ENCODE data around the gene TAF9B. TPM values are rescaled to one million over a fixed set of nuclear protein-coding genes. Genes with fewer than 3 reads are reported as not detected.
A peak's percentile ranks its signal among the peaks of the same experiment; 100 is the strongest.

Gene TAF9B
- polyA plus RNA-seq, 3 donors: 2.1 to 8.0 (median 7.1) TPM

DNA sequence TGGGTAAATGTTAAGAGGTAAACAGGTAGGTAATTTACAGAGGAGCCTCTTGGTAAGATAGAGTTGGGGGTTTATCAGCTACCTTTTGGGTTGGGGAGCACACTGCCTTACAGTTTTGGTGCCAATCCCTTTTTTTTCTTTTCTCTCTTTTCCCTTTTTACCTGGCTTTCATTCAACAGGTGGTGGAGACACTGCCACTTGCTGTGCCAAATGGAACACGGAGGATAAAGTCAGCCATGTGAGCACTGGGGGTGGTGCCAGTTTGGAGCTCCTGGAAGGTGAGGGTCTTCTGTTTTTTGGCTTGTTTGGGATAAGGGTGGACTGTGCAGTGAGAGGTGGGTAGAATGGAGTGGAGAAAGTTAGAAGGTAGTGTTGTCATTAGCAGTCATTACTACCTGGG is 14.3 kb downstream of the TAF9B start:
- Histone ChIP-seq H3K27me3 (ENCODE audit: control insufficient read depth in 2 of 2, insufficient read depth in 2 of 2, low read length in 2 of 2) (no peaks in the 10 kb centered on the region), H2AFZ (ENCODE audit: insufficient read depth, low read depth, low read length, poor library complexity, severe bottlenecking) (no peak overlapping the region), H3K4me2 (replicated peaks; ENCODE audit: extremely low read depth, low read length, poor library complexity, severe bottlenecking) (no peak overlapping the region), H3K27ac (ENCODE audit: low read depth in 1 of 2, low read length in 2 of 2) (no peak overlapping the region), H3K9ac (ENCODE audit: insufficient read depth, low read length, poor library complexity, severe bottlenecking) (no peak overlapping the region), H3K4me1 (ENCODE audit: control insufficient read depth in 1 of 2, insufficient read depth in 2 of 2, low read length in 2 of 2) (no peaks in the 10 kb centered on the region), H3K9me3 (replicated peaks in 1 of 2; ENCODE audit: control insufficient read depth in 1 of 2, insufficient read depth in 1 of 2, low read length in 2 of 2) (no peaks in the 10 kb centered on the region), H3K79me2 (ENCODE audit: insufficient read depth, low read length) (peaks cover 37% of the 10 kb centered on the region), H3K4me3 (replicated peaks in 1 of 3; ENCODE audit: low read depth in 2 of 3, low read length in 3 of 3) (no peak overlapping the region), H4K20me1 (ENCODE audit: insufficient read depth, low read length) (peaks cover 85% of the 10 kb centered on the region), H3K36me3 (replicated peaks in 1 of 2; ENCODE audit: control insufficient read depth in 1 of 2, insufficient read depth in 2 of 2, low read length in 2 of 2) (peaks cover 83 to 92% of the 10 kb centered on the region in 2 donors)
- DNase-seq: no peak
- peak overlapping the region in 1 of 7 donors; percentile 60 for H3K27ac Mint-ChIP-seq
- WGBS (ENCODE audit: insufficient coverage): no CpG with 5 or more reads among the region's 1 CpG
- H3K4me3 Mint-ChIP-seq: no peak overlapping the region
- intact Hi-C loops (cut with micrococcal nuclease): no loop called here
- TF ChIP-seq, protein P1, sequence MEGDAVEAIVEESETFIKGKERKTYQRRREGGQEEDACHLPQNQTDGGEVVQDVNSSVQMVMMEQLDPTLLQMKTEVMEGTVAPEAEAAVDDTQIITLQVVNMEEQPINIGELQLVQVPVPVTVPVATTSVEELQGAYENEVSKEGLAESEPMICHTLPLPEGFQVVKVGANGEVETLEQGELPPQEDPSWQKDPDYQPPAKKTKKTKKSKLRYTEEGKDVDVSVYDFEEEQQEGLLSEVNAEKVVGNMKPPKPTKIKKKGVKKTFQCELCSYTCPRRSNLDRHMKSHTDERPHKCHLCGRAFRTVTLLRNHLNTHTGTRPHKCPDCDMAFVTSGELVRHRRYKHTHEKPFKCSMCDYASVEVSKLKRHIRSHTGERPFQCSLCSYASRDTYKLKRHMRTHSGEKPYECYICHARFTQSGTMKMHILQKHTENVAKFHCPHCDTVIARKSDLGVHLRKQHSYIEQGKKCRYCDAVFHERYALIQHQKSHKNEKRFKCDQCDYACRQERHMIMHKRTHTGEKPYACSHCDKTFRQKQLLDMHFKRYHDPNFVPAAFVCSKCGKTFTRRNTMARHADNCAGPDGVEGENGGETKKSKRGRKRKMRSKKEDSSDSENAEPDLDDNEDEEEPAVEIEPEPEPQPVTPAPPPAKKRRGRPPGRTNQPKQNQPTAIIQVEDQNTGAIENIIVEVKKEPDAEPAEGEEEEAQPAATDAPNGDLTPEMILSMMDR (IDR thresholded peaks at IDR 0.05): no peak
- H3K9me3 Mint-ChIP-seq: no peaks in the 10 kb centered on the region
- no peaks in the 10 kb centered on the region for H3K4me1 Mint-ChIP-seq
- H3K36me3 Mint-ChIP-seq: peaks cover 64 to 81% of the 10 kb centered on the region in 2 donors
- H3K27me3 Mint-ChIP-seq (ENCODE audit: low read depth in 3 of 3): peaks cover 0 to 3% (median 0%) of the 10 kb centered on the region in 3 donors

DNA sequence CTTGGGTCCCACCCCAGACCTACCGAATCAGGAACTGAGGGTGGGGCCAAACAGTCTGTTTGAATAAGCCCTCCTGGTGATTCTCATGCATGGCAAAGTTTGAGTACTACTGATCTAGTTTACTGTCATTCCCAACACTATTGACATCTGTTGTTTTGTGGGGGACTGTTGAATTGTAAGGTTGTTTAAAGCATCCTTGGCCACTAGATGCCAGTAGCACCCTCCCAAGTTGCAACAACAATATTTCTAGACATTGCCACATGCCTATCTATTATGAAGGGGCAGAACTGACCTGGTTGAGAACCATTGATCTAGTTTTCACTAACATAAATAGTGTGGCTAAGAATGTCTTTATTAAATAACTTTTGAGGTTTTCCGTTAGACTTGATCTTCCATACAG is 15.1 kb downstream of the TAF9B start:
- Mint-ChIP-seq H3K4me3 (no peak overlapping the region), H3K27ac (no peak overlapping the region)
- peaks cover 46% of the 10 kb centered on the region for H3K79me2 ChIP-seq (ENCODE audit: insufficient read depth, low read length)

More for the DNA sequence above, 15.1 kb downstream of the TAF9B start:
- TF ChIP-seq, protein P1 (IDR thresholded peaks at IDR 0.05): no peak
- no peaks in the 10 kb centered on the region for H3K27me3 ChIP-seq (ENCODE audit: control insufficient read depth in 2 of 2, insufficient read depth in 2 of 2, low read length in 2 of 2)
- H3K36me3 Mint-ChIP-seq: peaks cover 70 to 84% of the 10 kb centered on the region in 2 donors
- peak overlapping the region in 1 of 2 donors; percentile 1 for H3K27ac ChIP-seq (ENCODE audit: low read depth in 1 of 2, low read length in 2 of 2)
- H2AFZ ChIP-seq (ENCODE audit: insufficient read depth, low read depth, low read length, poor library complexity, severe bottlenecking): no peak overlapping the region
- H3K9me3 Mint-ChIP-seq: no peaks in the 10 kb centered on the region
- no peak overlapping the region for H3K4me3 ChIP-seq (replicated peaks in 1 of 3; ENCODE audit: low read depth in 2 of 3, low read length in 3 of 3)
- no CpG with 5 or more reads among the region's 2 CpGs for WGBS (ENCODE audit: insufficient coverage)
- intact Hi-C loops (cut with micrococcal nuclease): no loop called here
- H4K20me1 ChIP-seq (ENCODE audit: insufficient read depth, low read length): peaks cover 94% of the 10 kb centered on the region
- no peak overlapping the region for H3K9ac ChIP-seq (ENCODE audit: insufficient read depth, low read length, poor library complexity, severe bottlenecking)
- H3K27me3 Mint-ChIP-seq (ENCODE audit: low read depth in 3 of 3): peaks cover 0 to 3% (median 0%) of the 10 kb centered on the region in 3 donors
- no peak overlapping the region for H3K4me2 ChIP-seq (replicated peaks; ENCODE audit: extremely low read depth, low read length, poor library complexity, severe bottlenecking)
- peaks cover 89 to 94% of the 10 kb centered on the region in 2 donors for H3K36me3 ChIP-seq (replicated peaks in 1 of 2; ENCODE audit: control insufficient read depth in 1 of 2, insufficient read depth in 2 of 2, low read length in 2 of 2)
- H3K9me3 ChIP-seq (replicated peaks in 1 of 2; ENCODE audit: control insufficient read depth in 1 of 2, insufficient read depth in 1 of 2, low read length in 2 of 2): no peaks in the 10 kb centered on the region
- no peaks in the 10 kb centered on the region for H3K4me1 Mint-ChIP-seq
- DNase-seq: no peak
- H3K4me1 ChIP-seq (ENCODE audit: control insufficient read depth in 1 of 2, insufficient read depth in 2 of 2, low read length in 2 of 2): no peaks in the 10 kb centered on the region
